ENCODE results near the gene UNC80.

The UNC80 gene

GRCh38 chr2:209929369-209929768 lies 157.7 kb downstream of the UNC80 start:
- TF ChIP-seq CTCF (IDR thresholded peaks at IDR 0.05; ENCODE audit: low read depth, low read length) (no peak), MYC (IDR thresholded peaks at IDR 0.05; ENCODE audit: low read depth, low read length) (no peak), POLR2A (IDR thresholded peaks at IDR 0.05; ENCODE audit: extremely low read depth, insufficient read length) (no peak), MAX (IDR thresholded peaks at IDR 0.05; ENCODE audit: low read depth, low read length) (no peak)
- DNase-seq (ENCODE audit: low read depth): no peak
- no peak overlapping the region for H3K4me3 ChIP-seq (ENCODE audit: low read depth, low read length)

GRCh38 chr2:209933499-209934483 lies 162.2 kb downstream of the UNC80 start:
- no peak for DNase-seq (ENCODE audit: low read depth)

GRCh38 chr2:209936106-209936666 lies 164.6 kb downstream of the UNC80 start:
- no peak overlapping the region for H3K4me3 ChIP-seq (ENCODE audit: low read depth, low read length)
- TF ChIP-seq MYC (IDR thresholded peaks at IDR 0.05; ENCODE audit: low read depth, low read length): no peak
- TF ChIP-seq MAX (IDR thresholded peaks at IDR 0.05; ENCODE audit: low read depth, low read length): no peak
- peak; percentile 2 for TF ChIP-seq CTCF (IDR thresholded peaks at IDR 0.05; ENCODE audit: low read depth, low read length)
- TF ChIP-seq POLR2A (IDR thresholded peaks at IDR 0.05; ENCODE audit: extremely low read depth, insufficient read length): no peak
- peak; percentile 29 for DNase-seq (ENCODE audit: low read depth)

More at GRCh38 chr2:209933499-209934483, 162.2 kb downstream of the UNC80 start:
- TF ChIP-seq CTCF (IDR thresholded peaks at IDR 0.05; ENCODE audit: low read depth, low read length) (no peak), MAX (IDR thresholded peaks at IDR 0.05; ENCODE audit: low read depth, low read length) (no peak), POLR2A (IDR thresholded peaks at IDR 0.05; ENCODE audit: extremely low read depth, insufficient read length) (no peak), MYC (IDR thresholded peaks at IDR 0.05; ENCODE audit: low read depth, low read length) (no peak)
- no peak overlapping the region for H3K4me3 ChIP-seq (ENCODE audit: low read depth, low read length)

GRCh38 chr2:209937893-209938292 lies 166.3 kb downstream of the UNC80 start:
- no peak for DNase-seq (ENCODE audit: low read depth)
- TF ChIP-seq CTCF (IDR thresholded peaks at IDR 0.05; ENCODE audit: low read depth, low read length): no peak
- no peak overlapping the region for H3K4me3 ChIP-seq (ENCODE audit: low read depth, low read length)

GRCh38 chr2:209938906-209939305 lies 167.3 kb downstream of the UNC80 start:
- TF ChIP-seq MAX (IDR thresholded peaks at IDR 0.05; ENCODE audit: low read depth, low read length) (no peak), MYC (IDR thresholded peaks at IDR 0.05; ENCODE audit: low read depth, low read length) (no peak)
- no peak overlapping the region for H3K4me3 ChIP-seq (ENCODE audit: low read depth, low read length)
- no peak for DNase-seq (ENCODE audit: low read depth)

GRCh38 chr2:209940936-209941335 lies 169.3 kb downstream of the UNC80 start:
- no peak for TF ChIP-seq POLR2A (IDR thresholded peaks at IDR 0.05; ENCODE audit: extremely low read depth, insufficient read length)
- no peak for TF ChIP-seq CTCF (IDR thresholded peaks at IDR 0.05; ENCODE audit: low read depth, low read length)
- TF ChIP-seq MYC (IDR thresholded peaks at IDR 0.05; ENCODE audit: low read depth, low read length): no peak
- no peak for TF ChIP-seq MAX (IDR thresholded peaks at IDR 0.05; ENCODE audit: low read depth, low read length)
- no peak for DNase-seq (ENCODE audit: low read depth)
- H3K4me3 ChIP-seq (ENCODE audit: low read depth, low read length): no peak overlapping the region
